MG63 (cell line): ENCODE results near the gene NQO2. TPM values are rescaled to one million over a fixed set of nuclear protein-coding genes. Genes with fewer than 3 reads are reported as not detected.
"Not testable (repeated sequence)": the region's sequence is repeated elsewhere in the genome, so short reads cannot be mapped to it uniquely, and the experiment has no call there.

ENCODE experiments used
- DNase-seq: peaks from one replicate; pipeline ENCODE4 v3.0.0-alpha.2; 2020
- H3K27me3 ChIP-seq: fragments of 250-450 bp; sonication (Bioruptor Pico); 2 replicates; pipeline ENCODE4 v1.5.1; 2020; ENCODE audit warnings: mild to moderate bottlenecking, moderate library complexity
- H3K36me3 ChIP-seq: fragments of 250-450 bp; sonication (Bioruptor Pico); 2 replicates; pipeline ENCODE4 v1.5.1; 2020; ENCODE audit warnings: mild to moderate bottlenecking, moderate library complexity
- H3K4me3 ChIP-seq: fragments of 250-450 bp; sonication (Bioruptor Pico); 2 replicates; pipeline ENCODE4 v1.5.1; 2020; ENCODE audit warnings: mild to moderate bottlenecking, moderate library complexity
- H3K9me3 ChIP-seq: fragments of 250-450 bp; sonication (Bioruptor Pico); 2 replicates; pipeline ENCODE4 v1.5.1; 2020; ENCODE audit warnings: mild to moderate bottlenecking, moderate library complexity
- total RNA-seq: library from RNA; depleted of rRNA; stranded (reverse); fragments of >200 nt; shearing (Covaris generic); gene quantifications from 2 replicates; pipeline ENCODE4 v1.2.3, GENCODE V29; 2014; ENCODE audit warnings: low replicate concordance

NQO2 gene
- total RNA-seq, 1 experiment from 2014 or later: 4.2 TPM

GRCh38 chr6:3037638-3038365, 38.1 kb downstream of the NQO2 start:
- Histone ChIP-seq H3K36me3 (no peaks in the 10 kb centered on the region), H3K27me3 (no peaks in the 10 kb centered on the region), H3K4me3 (no peak overlapping the region), H3K9me3 (no peaks in the 10 kb centered on the region)
- no peak for DNase-seq

- Histone ChIP-seq H3K9me3 (no peaks in the 10 kb centered on the region), H3K4me3 (no peak overlapping the region), H3K36me3 (no peaks in the 10 kb centered on the region), H3K27me3 (no peaks in the 10 kb centered on the region)
- DNase-seq: no peak
Observed at GRCh38 chr6:3039384-3039783, 39.7 kb downstream of the NQO2 start.

- H3K36me3 ChIP-seq: no peaks in the 10 kb centered on the region
- no peak overlapping the region for H3K4me3 ChIP-seq
- H3K27me3 ChIP-seq: no peaks in the 10 kb centered on the region
- DNase-seq: no peak
- H3K9me3 ChIP-seq: no peaks in the 10 kb centered on the region
Observed at GRCh38 chr6:3041147-3041546, 41.5 kb downstream of the NQO2 start.

GRCh38 chr6:3041606-3042005, 41.9 kb downstream of the NQO2 start:
- DNase-seq: no peak
- Histone ChIP-seq H3K4me3 (no peak overlapping the region), H3K9me3 (no peaks in the 10 kb centered on the region), H3K36me3 (no peaks in the 10 kb centered on the region), H3K27me3 (no peaks in the 10 kb centered on the region)

GRCh38 chr6:3045369-3045768, 45.7 kb downstream of the NQO2 start:
- DNase-seq: no peak
- Histone ChIP-seq H3K9me3 (no peaks in the 10 kb centered on the region), H3K4me3 (no peak overlapping the region), H3K27me3 (no peaks in the 10 kb centered on the region), H3K36me3 (no peaks in the 10 kb centered on the region)

- Histone ChIP-seq H3K4me3 (no peak overlapping the region), H3K36me3 (no peaks in the 10 kb centered on the region), H3K27me3 (no peaks in the 10 kb centered on the region), H3K9me3 (no peaks in the 10 kb centered on the region)
- no peak for DNase-seq
Observed at GRCh38 chr6:3045777-3046176, 46.1 kb downstream of the NQO2 start.

GRCh38 chr6:3046295-3046694, 46.6 kb downstream of the NQO2 start:
- DNase-seq: no peak
- Histone ChIP-seq H3K27me3 (no peaks in the 10 kb centered on the region), H3K4me3 (no peak overlapping the region), H3K9me3 (no peaks in the 10 kb centered on the region), H3K36me3 (no peaks in the 10 kb centered on the region)

- H3K4me3 ChIP-seq, H3K9me3 ChIP-seq, DNase-seq, H3K36me3 ChIP-seq, H3K27me3 ChIP-seq: not testable (repeated sequence)
Observed at GRCh38 chr6:3048009-3048408, 48.3 kb downstream of the NQO2 start.

GRCh38 chr6:3052481-3053230, 53.0 kb downstream of the NQO2 start:
- DNase-seq: peak; percentile 45
- Histone ChIP-seq H3K36me3 (no peaks in the 10 kb centered on the region), H3K4me3 (no peak overlapping the region), H3K9me3 (no peaks in the 10 kb centered on the region), H3K27me3 (no peaks in the 10 kb centered on the region)

- peak overlapping the region; percentile 28; the same call in 1 of the 2 replicates for H3K4me3 ChIP-seq
- no peaks in the 10 kb centered on the region for H3K9me3 ChIP-seq
- H3K36me3 ChIP-seq: no peaks in the 10 kb centered on the region
Observed at GRCh38 chr6:3053231-3053508, 53.5 kb downstream of the NQO2 start.

GRCh38 chr6:3054229-3055157, 54.8 kb downstream of the NQO2 start:
- H3K36me3 ChIP-seq, H3K27me3 ChIP-seq, DNase-seq, H3K4me3 ChIP-seq, H3K9me3 ChIP-seq: not testable (repeated sequence)

More at GRCh38 chr6:3053231-3053508, 53.5 kb downstream of the NQO2 start:
- no peaks in the 10 kb centered on the region for H3K27me3 ChIP-seq
- no peak for DNase-seq

GRCh38 chr6:3055158-3055499, 55.4 kb downstream of the NQO2 start:
- H3K36me3 ChIP-seq, H3K27me3 ChIP-seq, DNase-seq, H3K4me3 ChIP-seq, H3K9me3 ChIP-seq: not testable (repeated sequence)

- Histone ChIP-seq H3K4me3 (no peak overlapping the region), H3K9me3 (no peaks in the 10 kb centered on the region), H3K36me3 (no peaks in the 10 kb centered on the region), H3K27me3 (no peaks in the 10 kb centered on the region)
- no peak for DNase-seq
Observed at GRCh38 chr6:3057063-3057770, 57.5 kb downstream of the NQO2 start.

- H3K36me3 ChIP-seq: no peaks in the 10 kb centered on the region
- H3K4me3 ChIP-seq: no peak overlapping the region
- DNase-seq: no peak
- no peaks in the 10 kb centered on the region for H3K9me3 ChIP-seq
- no peaks in the 10 kb centered on the region for H3K27me3 ChIP-seq
Observed at GRCh38 chr6:3058957-3059356, 59.3 kb downstream of the NQO2 start.

- H3K36me3 ChIP-seq, H3K4me3 ChIP-seq, H3K27me3 ChIP-seq: not testable (repeated sequence)
Observed at GRCh38 chr6:3060092-3060491, 60.4 kb downstream of the NQO2 start.

GRCh38 chr6:3061501-3061941, 61.8 kb downstream of the NQO2 start:
- H3K27me3 ChIP-seq: no peaks in the 10 kb centered on the region
- H3K9me3 ChIP-seq: no peaks in the 10 kb centered on the region
- no peak overlapping the region for H3K4me3 ChIP-seq
- H3K36me3 ChIP-seq: no peaks in the 10 kb centered on the region
- DNase-seq: no peak

More at GRCh38 chr6:3060092-3060491, 60.4 kb downstream of the NQO2 start:
- DNase-seq, H3K9me3 ChIP-seq: not testable (repeated sequence)

GRCh38 chr6:3063340-3063732, 63.6 kb downstream of the NQO2 start:
- not testable (repeated sequence) for H3K9me3 ChIP-seq, H3K27me3 ChIP-seq, H3K36me3 ChIP-seq, DNase-seq
- peak overlapping the region; percentile 57 for H3K4me3 ChIP-seq
